Activated T-helper 2 cell treated with anti-CD3 and anti-CD28 coated beads, Interferon-gamma antibody, Interleukin-2, Interleukin-4, amounts not matched to agents 10 μg/mL and 5 μg/mL and 100 μg/mL, durations not matched to agents 14 hours and 24 hours and 36 hours (primary cell): ENCODE results near the gene ARHGAP19. TPM values are rescaled to one million over a fixed set of nuclear protein-coding genes. Genes with fewer than 3 reads are reported as not detected.
"Not testable (repeated sequence)": the region's sequence is repeated elsewhere in the genome, so short reads cannot be mapped to it uniquely, and the experiment has no call there.

Experiments
- DNase-seq: peaks from one replicate; pipeline ENCODE4 v3.0.0; 2021; ENCODE audit warnings: low spot score
- H3K27ac Mint-ChIP-seq: one replicate; pipeline ENCODE4 v1.8.0; 2021; ENCODE audit warnings: mixed read lengths
- H3K27me3 Mint-ChIP-seq: one replicate; pipeline ENCODE4 v1.8.0; 2021; ENCODE audit warnings: low read depth, mixed read lengths
- H3K36me3 Mint-ChIP-seq: one replicate; pipeline ENCODE4 v1.8.0; 2021; ENCODE audit warnings: low read depth, mixed read lengths
- H3K4me1 Mint-ChIP-seq: one replicate; pipeline ENCODE4 v1.8.0; 2021; ENCODE audit warnings: low read depth, mixed read lengths
- H3K4me3 Mint-ChIP-seq: one replicate; pipeline ENCODE4 v1.8.0; 2021; ENCODE audit warnings: low read depth, mild to moderate bottlenecking, moderate library complexity, mixed read lengths
- H3K9me3 Mint-ChIP-seq: one replicate; pipeline ENCODE4 v1.8.0; 2021; ENCODE audit warnings: mixed read lengths
- intact Hi-C: fragments of 100-400 bp; cut with micrococcal nuclease; formaldehyde crosslinking; loops from one replicate; pipeline ENCODE4 v1.15.1; 2023
- total RNA-seq: library from RNA; stranded (reverse); gene quantifications from 2 replicates; pipeline ENCODE4 v1.2.3, GENCODE V29; 2022

The ARHGAP19 gene
- total RNA-seq, 1 donor from 2014 or later = 29.9 TPM

DNA sequence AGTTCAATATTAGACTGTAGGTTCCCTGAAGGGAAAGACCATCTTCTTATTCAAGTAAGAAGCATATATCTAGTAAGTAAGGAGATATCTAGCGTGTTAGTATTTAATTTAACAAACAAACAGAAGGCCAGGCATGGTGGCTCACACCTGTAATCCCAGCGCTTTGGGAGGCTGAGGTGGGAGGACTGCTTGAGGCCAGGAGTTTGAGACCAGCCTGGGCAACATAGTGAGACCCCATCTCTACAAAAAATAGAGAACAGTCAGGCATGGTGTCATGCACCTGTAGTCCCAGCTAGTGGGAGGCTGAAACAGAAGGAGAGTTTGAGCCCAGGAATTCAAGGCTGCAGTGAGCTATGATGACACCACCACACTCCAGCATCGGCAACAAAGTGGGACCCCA is 27.3 kb downstream of the ARHGAP19 start:
- H3K9me3 Mint-ChIP-seq, intact Hi-C loops, H3K27ac Mint-ChIP-seq, DNase-seq, H3K4me1 Mint-ChIP-seq, H3K27me3 Mint-ChIP-seq, H3K4me3 Mint-ChIP-seq: not testable (repeated sequence)
- peaks cover 44% of the 10 kb centered on the region for H3K36me3 Mint-ChIP-seq

DNA sequence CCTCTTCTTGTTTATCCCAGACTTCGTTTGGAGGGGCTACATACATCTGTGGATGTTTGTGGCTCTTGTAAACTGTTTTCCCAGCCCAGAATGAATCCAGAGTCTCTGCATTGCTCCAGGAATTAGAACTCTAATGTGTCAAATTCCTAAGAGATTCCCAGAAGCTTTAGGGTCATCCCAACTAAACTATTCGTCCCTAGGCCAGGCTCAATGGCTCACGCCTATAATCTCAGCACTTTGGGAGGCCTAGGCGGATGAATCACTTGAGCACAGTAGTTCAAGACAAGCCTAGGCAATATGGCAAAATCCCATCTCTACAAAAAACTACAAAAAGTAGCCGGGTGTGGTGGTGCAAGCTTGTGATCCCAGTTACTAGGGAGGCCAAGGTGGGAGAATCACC is 28.5 kb downstream of the ARHGAP19 start:
- intact Hi-C loops = no loop called here
- DNase-seq = no peak
- no peak overlapping the region for H3K27ac Mint-ChIP-seq
- no peak overlapping the region for H3K4me3 Mint-ChIP-seq
- no peaks in the 10 kb centered on the region for H3K27me3 Mint-ChIP-seq
- H3K36me3 Mint-ChIP-seq = peaks cover 49% of the 10 kb centered on the region
- H3K9me3 Mint-ChIP-seq = no peaks in the 10 kb centered on the region
- no peaks in the 10 kb centered on the region for H3K4me1 Mint-ChIP-seq

GRCh38 chr10:97261656-97262055 is 30.8 kb downstream of the ARHGAP19 start:
- intact Hi-C loops = no loop called here
- H3K4me1 Mint-ChIP-seq = no peaks in the 10 kb centered on the region
- no peak overlapping the region for H3K27ac Mint-ChIP-seq
- H3K4me3 Mint-ChIP-seq = no peak overlapping the region
- H3K9me3 Mint-ChIP-seq = no peaks in the 10 kb centered on the region
- no peaks in the 10 kb centered on the region for H3K27me3 Mint-ChIP-seq
- DNase-seq = no peak
- H3K36me3 Mint-ChIP-seq = peaks cover 51% of the 10 kb centered on the region

- no peaks in the 10 kb centered on the region for H3K4me1 Mint-ChIP-seq
- H3K4me3 Mint-ChIP-seq = no peak overlapping the region
- H3K36me3 Mint-ChIP-seq = peaks cover 50% of the 10 kb centered on the region
- no peaks in the 10 kb centered on the region for H3K9me3 Mint-ChIP-seq
- no peak overlapping the region for H3K27ac Mint-ChIP-seq
- intact Hi-C loops = no loop called here
- no peaks in the 10 kb centered on the region for H3K27me3 Mint-ChIP-seq
- no peak for DNase-seq
These were observed 31.3 kb downstream of the ARHGAP19 start for GRCh38 chr10:97261183-97261582.

DNA sequence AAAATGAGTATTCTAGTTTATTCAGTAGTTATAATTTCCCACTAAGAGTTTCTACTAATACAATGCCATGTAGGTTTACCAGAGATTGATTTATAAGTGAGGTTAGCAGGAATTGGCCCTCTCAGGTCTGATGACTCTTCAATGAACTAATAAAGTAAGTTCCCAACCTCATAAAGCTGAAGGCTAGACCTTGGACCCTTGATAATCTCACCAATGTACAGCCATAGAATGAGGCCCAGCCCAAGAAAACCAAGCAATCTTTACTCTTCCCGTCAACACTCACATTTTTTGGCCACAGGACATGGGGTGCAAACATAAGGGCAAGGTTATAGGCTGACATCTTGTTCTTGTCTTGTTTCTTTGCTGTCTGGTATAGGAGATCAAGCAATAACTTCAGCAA is 33.3 kb downstream of the ARHGAP19 start:
- Mint-ChIP-seq H3K36me3 (peaks cover 54% of the 10 kb centered on the region), H3K27ac (peak overlapping the region; percentile 23), H3K4me3 (no peak overlapping the region), H3K27me3 (no peaks in the 10 kb centered on the region), H3K9me3 (no peaks in the 10 kb centered on the region), H3K4me1 (peaks cover 5% of the 10 kb centered on the region)
- DNase-seq = no peak
- intact Hi-C loops = no loop called here

- no peaks in the 10 kb centered on the region for H3K9me3 Mint-ChIP-seq
- DNase-seq = no peak
- intact Hi-C loops = no loop called here
- no peak overlapping the region for H3K27ac Mint-ChIP-seq
- H3K27me3 Mint-ChIP-seq = no peaks in the 10 kb centered on the region
- peaks cover 55% of the 10 kb centered on the region for H3K36me3 Mint-ChIP-seq
- no peak overlapping the region for H3K4me3 Mint-ChIP-seq
- peaks cover 5% of the 10 kb centered on the region for H3K4me1 Mint-ChIP-seq
These were observed 36.1 kb downstream of the ARHGAP19 start for GRCh38 chr10:97256356-97256755.

- Mint-ChIP-seq H3K27ac (no peak overlapping the region), H3K4me3 (no peak overlapping the region), H3K36me3 (peaks cover 55% of the 10 kb centered on the region), H3K4me1 (peaks cover 5% of the 10 kb centered on the region), H3K27me3 (no peaks in the 10 kb centered on the region), H3K9me3 (no peaks in the 10 kb centered on the region)
- DNase-seq = no peak
- intact Hi-C loops = no loop called here
These were observed 36.7 kb downstream of the ARHGAP19 start for GRCh38 chr10:97255512-97256293.

DNA sequence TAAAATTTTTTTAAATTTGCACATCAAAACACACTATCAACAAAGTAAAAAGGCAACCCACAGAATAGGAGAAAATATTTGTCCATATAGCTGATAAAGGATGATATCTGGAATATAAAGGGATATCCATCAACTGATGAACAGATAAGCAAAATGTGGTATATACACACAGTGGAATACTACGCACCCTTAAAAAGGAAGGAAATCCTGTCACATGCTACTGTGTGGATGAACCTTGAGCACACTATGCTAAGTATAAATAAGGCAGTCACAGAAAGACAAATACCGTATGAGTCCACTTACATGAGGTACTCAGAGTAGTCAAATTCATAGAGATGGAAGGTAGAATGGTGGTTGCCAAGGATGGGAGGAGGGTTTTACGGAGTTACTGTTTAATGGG is 37.7 kb downstream of the ARHGAP19 start:
- Mint-ChIP-seq H3K4me3 (no peak overlapping the region), H3K27me3 (no peaks in the 10 kb centered on the region), H3K27ac (no peak overlapping the region), H3K9me3 (no peaks in the 10 kb centered on the region), H3K36me3 (peaks cover 55% of the 10 kb centered on the region), H3K4me1 (peaks cover 5% of the 10 kb centered on the region)
- no peak for DNase-seq
- intact Hi-C loops = no loop called here

DNA sequence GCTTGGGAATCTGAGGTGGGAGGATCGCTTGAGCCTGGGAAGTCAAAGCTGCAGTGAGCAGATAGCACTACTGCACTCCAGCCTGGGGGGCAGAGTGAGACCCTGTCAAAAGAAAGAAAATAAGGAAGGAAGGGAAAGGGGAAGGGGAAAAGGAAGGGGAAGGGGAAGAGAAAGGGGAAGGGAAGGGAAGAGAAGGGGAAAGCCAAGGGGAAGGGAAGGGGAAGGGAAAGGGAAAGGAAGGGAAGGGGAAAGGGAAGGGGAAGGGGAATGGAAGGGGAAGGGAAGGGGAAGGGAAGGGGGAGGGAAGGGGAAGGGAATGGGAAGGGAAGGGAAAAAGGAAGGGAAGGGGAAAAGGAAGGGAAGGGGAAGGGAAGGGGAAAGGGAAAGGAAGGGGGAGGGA is 41.5 kb downstream of the ARHGAP19 start:
- peaks cover 49% of the 10 kb centered on the region for H3K36me3 Mint-ChIP-seq
- intact Hi-C loops = no loop called here
- no peaks in the 10 kb centered on the region for H3K9me3 Mint-ChIP-seq
- no peak overlapping the region for H3K4me3 Mint-ChIP-seq
- peaks cover 5% of the 10 kb centered on the region for H3K4me1 Mint-ChIP-seq
- no peak for DNase-seq
- H3K27me3 Mint-ChIP-seq = no peaks in the 10 kb centered on the region
- no peak overlapping the region for H3K27ac Mint-ChIP-seq

- DNase-seq = no peak
- H3K4me3 Mint-ChIP-seq = no peak overlapping the region
- no peaks in the 10 kb centered on the region for H3K4me1 Mint-ChIP-seq
- no peaks in the 10 kb centered on the region for H3K27me3 Mint-ChIP-seq
- H3K36me3 Mint-ChIP-seq = peaks cover 36% of the 10 kb centered on the region
- intact Hi-C loops = no loop called here
- no peak overlapping the region for H3K27ac Mint-ChIP-seq
- H3K9me3 Mint-ChIP-seq = no peaks in the 10 kb centered on the region
These were observed 48.6 kb downstream of the ARHGAP19 start for GRCh38 chr10:97243836-97244235.

DNA sequence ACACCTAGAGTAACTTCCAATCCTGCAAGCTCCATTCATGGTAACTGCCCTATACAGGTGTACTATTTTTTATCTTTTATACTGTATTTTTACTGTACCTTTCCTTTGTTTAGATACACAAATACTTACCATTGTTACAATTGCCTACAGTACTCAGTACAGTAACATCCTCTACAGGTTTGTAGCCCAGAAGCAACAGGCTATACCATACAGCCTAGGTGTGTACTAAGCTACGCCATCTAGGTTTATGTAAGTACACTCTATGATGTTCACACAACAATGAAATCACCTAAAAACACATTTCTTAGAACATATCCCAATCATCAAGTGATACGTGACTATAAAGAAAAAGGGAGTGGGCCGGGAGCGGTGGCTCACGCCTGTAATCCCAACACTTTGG is 53.6 kb downstream of the ARHGAP19 start:
- no peak for DNase-seq
- no peaks in the 10 kb centered on the region for H3K4me1 Mint-ChIP-seq
- no peak overlapping the region for H3K4me3 Mint-ChIP-seq
- intact Hi-C loops = no loop called here
- peaks cover 22% of the 10 kb centered on the region for H3K36me3 Mint-ChIP-seq
- H3K9me3 Mint-ChIP-seq = no peaks in the 10 kb centered on the region
- no peak overlapping the region for H3K27ac Mint-ChIP-seq
- H3K27me3 Mint-ChIP-seq = no peaks in the 10 kb centered on the region

- H3K36me3 Mint-ChIP-seq = peaks cover 31% of the 10 kb centered on the region
- DNase-seq = no peak
- intact Hi-C loops = no loop called here
- H3K27ac Mint-ChIP-seq = no peak overlapping the region
- no peaks in the 10 kb centered on the region for H3K9me3 Mint-ChIP-seq
- no peak overlapping the region for H3K4me3 Mint-ChIP-seq
- no peaks in the 10 kb centered on the region for H3K27me3 Mint-ChIP-seq
- peaks cover 6% of the 10 kb centered on the region for H3K4me1 Mint-ChIP-seq
These were observed 57.1 kb downstream of the ARHGAP19 start for GRCh38 chr10:97235353-97235752.

- no peak overlapping the region for H3K27ac Mint-ChIP-seq
- H3K27me3 Mint-ChIP-seq = no peaks in the 10 kb centered on the region
- intact Hi-C loops = loop anchor here (1.0 kb wide), 1 partner anchor 161 kb away; no protein-coding TSS in a partner anchor
- H3K4me3 Mint-ChIP-seq = no peak overlapping the region
- peaks cover 15% of the 10 kb centered on the region for H3K4me1 Mint-ChIP-seq
- H3K9me3 Mint-ChIP-seq = no peaks in the 10 kb centered on the region
- no peak for DNase-seq
- peaks cover 41% of the 10 kb centered on the region for H3K36me3 Mint-ChIP-seq
These were observed 58.0 kb downstream of the ARHGAP19 start for GRCh38 chr10:97234400-97234799.
